ENCODE data around the gene TMEM175.

The TMEM175 gene

DNA sequence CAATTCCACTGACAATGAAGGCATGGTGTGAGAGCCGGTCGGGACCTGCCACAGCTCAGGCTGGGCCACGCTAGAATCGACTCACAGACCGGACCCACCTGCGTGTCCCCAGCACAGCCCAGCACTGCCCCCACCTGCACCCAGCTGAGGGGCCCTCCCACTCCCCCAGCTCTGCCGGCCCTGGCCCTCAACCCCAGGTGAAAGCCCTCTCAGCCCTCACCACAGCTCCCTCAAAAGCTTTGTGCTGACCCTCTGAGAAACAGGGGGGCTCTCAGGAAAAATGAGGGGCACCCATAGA, 25.2 kb upstream of the TMEM175 start:
- TF ChIP-seq, protein P1, sequence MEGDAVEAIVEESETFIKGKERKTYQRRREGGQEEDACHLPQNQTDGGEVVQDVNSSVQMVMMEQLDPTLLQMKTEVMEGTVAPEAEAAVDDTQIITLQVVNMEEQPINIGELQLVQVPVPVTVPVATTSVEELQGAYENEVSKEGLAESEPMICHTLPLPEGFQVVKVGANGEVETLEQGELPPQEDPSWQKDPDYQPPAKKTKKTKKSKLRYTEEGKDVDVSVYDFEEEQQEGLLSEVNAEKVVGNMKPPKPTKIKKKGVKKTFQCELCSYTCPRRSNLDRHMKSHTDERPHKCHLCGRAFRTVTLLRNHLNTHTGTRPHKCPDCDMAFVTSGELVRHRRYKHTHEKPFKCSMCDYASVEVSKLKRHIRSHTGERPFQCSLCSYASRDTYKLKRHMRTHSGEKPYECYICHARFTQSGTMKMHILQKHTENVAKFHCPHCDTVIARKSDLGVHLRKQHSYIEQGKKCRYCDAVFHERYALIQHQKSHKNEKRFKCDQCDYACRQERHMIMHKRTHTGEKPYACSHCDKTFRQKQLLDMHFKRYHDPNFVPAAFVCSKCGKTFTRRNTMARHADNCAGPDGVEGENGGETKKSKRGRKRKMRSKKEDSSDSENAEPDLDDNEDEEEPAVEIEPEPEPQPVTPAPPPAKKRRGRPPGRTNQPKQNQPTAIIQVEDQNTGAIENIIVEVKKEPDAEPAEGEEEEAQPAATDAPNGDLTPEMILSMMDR (IDR thresholded peaks at IDR 0.05): no peak
- no peak for TF ChIP-seq ZFX (IDR thresholded peaks at IDR 0.05; ENCODE audit: borderline replicate concordance)
- H3K27ac ChIP-seq: no peak overlapping the region

DNA sequence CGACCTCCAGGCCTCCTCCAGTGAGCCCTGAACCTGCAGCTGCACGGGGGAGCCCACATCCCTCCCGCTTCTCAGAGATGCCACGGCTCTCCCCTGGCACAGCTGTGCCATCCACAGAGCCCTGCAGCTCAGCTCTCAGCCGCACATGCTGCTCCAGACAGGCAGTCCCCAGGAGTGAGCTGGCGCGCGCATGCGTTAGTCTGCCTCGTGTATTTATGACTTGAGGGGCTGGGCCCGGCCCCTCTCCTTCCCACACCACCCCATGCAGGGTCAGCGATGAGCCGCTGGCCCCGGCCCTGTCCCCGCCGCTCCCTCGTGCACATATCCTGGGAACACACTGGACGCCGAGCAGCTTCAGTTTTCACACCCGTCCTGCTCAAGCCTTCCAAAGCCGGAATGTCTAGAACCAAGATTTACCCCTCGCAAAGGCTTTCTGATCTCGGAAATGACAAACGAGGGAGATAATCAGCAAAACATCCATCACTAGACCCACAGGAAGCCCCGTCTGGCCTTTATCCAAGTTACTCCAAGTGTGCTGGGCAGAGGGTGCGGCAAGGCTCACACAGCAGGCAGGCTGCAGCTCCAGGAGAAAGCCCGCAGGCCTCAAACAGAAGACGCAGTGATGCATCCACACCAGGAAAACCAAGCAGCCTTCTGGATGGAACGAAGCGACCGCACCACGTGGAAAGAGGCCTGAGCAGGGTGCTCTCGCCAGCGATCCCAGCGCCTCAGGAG, 24.4 kb upstream of the TMEM175 start:
- no peak overlapping the region for H3K27ac ChIP-seq
- no peak for TF ChIP-seq ZFX (IDR thresholded peaks at IDR 0.05; ENCODE audit: borderline replicate concordance)
- TF ChIP-seq, protein P1 (IDR thresholded peaks at IDR 0.05): no peak

DNA sequence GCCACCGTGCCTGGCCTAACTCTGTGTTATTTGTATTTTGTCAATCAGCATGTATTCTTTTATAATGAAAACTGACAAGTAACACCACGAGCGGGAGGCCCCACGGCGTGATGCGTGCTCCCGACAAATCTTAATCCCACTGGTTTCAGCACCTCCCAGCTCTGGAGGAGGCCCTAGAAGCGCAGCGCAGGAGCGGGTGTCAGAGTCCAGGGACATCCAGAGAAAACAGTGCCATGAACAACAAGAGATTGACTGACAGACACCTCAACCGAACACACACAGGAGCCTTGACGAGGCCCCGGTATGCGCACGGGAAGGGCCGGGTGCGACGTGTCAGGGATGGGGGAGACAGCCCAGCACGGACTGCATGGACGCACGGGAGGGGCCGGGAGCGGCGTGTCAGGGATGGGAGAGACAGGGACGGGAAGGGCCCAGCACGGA, 23.1 kb upstream of the TMEM175 start:
- no peak overlapping the region for H3K27ac ChIP-seq
- TF ChIP-seq ZFX (IDR thresholded peaks at IDR 0.05; ENCODE audit: borderline replicate concordance): no peak
- TF ChIP-seq, protein P1 (IDR thresholded peaks at IDR 0.05): no peak

DNA sequence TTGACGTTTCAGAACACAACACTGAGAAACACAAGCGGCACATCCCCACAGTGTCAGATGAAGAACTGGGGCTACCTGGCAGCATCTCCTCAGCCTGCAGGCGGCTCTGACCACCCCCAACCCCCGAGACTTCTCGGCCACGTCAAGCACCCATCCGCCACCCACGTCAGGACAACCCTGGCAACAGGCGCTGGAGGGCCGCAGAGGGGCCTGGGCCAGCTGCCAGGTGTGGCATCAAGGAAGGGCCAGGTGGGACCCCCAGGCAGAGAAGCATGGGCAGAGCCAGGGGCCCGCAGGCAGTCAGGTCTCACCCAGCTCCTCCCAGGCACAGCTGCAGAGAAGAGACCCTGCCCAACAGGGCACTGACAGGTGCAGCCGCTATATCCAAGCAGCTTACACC, 22.4 kb upstream of the TMEM175 start:
- TF ChIP-seq, protein P1 (IDR thresholded peaks at IDR 0.05): no peak

DNA sequence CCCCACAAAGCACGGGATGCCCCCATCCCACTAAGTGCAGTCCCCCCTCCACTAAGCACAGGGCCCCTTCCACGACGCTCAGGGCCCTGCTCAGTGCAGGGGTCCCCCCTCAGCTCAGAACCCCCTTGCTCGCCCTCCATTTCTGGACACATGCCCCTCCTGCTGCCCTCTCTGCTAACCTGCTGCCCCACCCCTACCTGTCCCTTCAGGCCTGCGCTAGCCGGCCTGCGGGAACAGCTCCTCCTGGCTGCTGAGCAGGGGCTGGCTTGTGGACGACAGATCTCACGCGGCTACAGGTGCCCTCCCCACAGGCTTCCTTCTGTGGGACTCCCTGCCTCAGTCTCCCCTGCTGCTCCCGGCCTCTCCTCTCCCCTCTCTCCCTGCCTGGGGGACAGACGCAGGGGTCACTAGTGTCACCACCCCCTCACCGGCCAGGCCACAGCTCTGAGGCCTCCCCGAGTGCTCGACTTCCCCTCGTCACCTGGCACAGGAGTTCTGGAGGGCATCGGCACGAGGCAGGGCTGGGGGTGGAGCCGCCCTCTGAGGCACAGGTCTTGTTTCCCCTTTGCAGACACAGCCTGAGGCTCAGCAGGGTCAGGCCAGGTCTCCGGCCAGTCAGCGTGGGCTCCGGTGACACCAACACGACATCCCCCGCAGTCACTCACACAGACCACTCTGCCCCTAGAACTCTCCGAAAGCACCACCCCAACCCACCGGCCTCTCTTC, 21.7 kb upstream of the TMEM175 start:
- no peak for TF ChIP-seq ZFX (IDR thresholded peaks at IDR 0.05; ENCODE audit: borderline replicate concordance)
- TF ChIP-seq, protein P1 (IDR thresholded peaks at IDR 0.05): no peak
- no peak overlapping the region for H3K27ac ChIP-seq

More for the DNA sequence above, 22.4 kb upstream of the TMEM175 start:
- no peak overlapping the region for H3K27ac ChIP-seq

DNA sequence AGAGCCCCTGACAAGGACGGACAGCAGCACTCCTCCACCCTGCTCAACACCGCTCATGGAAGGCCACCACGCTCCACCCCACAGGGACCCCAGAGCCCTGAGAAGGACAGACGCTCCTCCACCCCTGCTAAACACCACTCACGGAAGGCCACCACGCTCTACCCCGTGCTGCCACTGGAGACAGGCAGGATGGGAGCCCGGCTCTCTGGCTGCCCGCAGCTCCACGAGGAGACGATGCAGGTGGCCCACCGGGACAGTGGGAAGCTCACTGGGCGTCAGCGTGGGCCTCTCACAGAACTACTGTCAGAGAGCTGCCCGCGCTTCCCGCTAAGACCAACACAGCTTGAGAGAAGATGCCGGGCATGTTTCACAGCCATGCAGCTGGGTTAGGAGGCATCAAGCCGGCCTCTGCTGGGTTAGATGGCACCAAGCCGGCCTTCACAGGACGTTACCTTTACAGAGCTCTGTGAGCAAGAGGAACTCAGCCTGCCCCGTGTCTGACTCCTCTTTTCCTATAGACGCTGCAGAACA, 21.0 kb upstream of the TMEM175 start:
- no peak overlapping the region for H3K27ac ChIP-seq

More for the DNA sequence above, 21.0 kb upstream of the TMEM175 start:
- no peak for TF ChIP-seq ZFX (IDR thresholded peaks at IDR 0.05; ENCODE audit: borderline replicate concordance)
- TF ChIP-seq, protein P1 (IDR thresholded peaks at IDR 0.05): no peak
